Suprapubic skin (tissue), 4 donors: ENCODE results near the gene OR2AT4. TPM values are rescaled to one million over a fixed set of nuclear protein-coding genes. Genes with fewer than 3 reads are reported as not detected.
"Not testable (repeated sequence)": the region's sequence is repeated elsewhere in the genome, so short reads cannot be mapped to it uniquely, and the experiment has no call there.

Experiments used
- DNase-seq, 2 donors: peaks; one replicate each; pipeline ENCODE4 v3.0.0-alpha.2; 2019; ENCODE audit warnings: low spot score in 2 of 2
- H3K27ac ChIP-seq: fragments of 200-600 bp; sonication (generic); one replicate; pipeline ENCODE4 v1.5.1; 2019
- H3K27me3 ChIP-seq: fragments of 200-600 bp; sonication (generic); one replicate; pipeline ENCODE4 v1.5.1; 2019
- H3K36me3 ChIP-seq: fragments of 200-600 bp; sonication (generic); one replicate; pipeline ENCODE4 v1.5.1; 2019
- H3K4me1 ChIP-seq: fragments of 200-600 bp; sonication (generic); one replicate; pipeline ENCODE4 v1.5.1; 2019
- H3K4me3 ChIP-seq: fragments of 200-600 bp; sonication (generic); one replicate; pipeline ENCODE4 v1.5.1; 2019; ENCODE audit warnings: mild to moderate bottlenecking
- H3K9me3 ChIP-seq: fragments of 200-600 bp; sonication (generic); one replicate; pipeline ENCODE4 v1.5.1; 2019
- EP300 ChIP-seq: sonication (generic); formaldehyde crosslinking; IDR thresholded peaks from one replicate; pipeline ENCODE4 v1.6.1; 2017; ENCODE audit warnings: antibody characterized with exemption
- POLR2A ChIP-seq, 2 donors: fragments of 450-650 bp; IDR thresholded peaks; one replicate each; pipeline ENCODE4 v1.6.1; 2017; ENCODE audit warnings: antibody characterized with exemption in 2 of 2, mild to moderate bottlenecking in 2 of 2, moderate library complexity in 2 of 2
- POLR2AphosphoS5 ChIP-seq, 3 donors: sonication (generic); formaldehyde crosslinking; IDR thresholded peaks; one replicate each; pipeline ENCODE4 v1.6.1; 2017; ENCODE audit warnings: antibody characterized with exemption in 3 of 3
- WGBS: methylation state at CpG from one replicate; pipeline ENCODE4 v1.1.5; 2018; 5-methylcytosine and 5-hydroxymethylcytosine counted together
- total RNA-seq, 4 donors: library from RNA; depleted of rRNA; stranded (reverse); fragments of >200 nt; gene quantifications; one replicate each; pipeline ENCODE4 v1.1.0, GENCODE V29; 2016
- TF ChIP-seq, protein P1 (sequence below), 2 donors: fragments of 200-600 bp in 1 of 2; fragments of 450-650 bp in 1 of 2; sonication (generic) in 1 of 2; IDR thresholded peaks; one replicate each; pipeline ENCODE4 v1.5.1; 2016 to 2019; ENCODE audit warnings: antibody characterized with exemption in 2 of 2, mild to moderate bottlenecking in 1 of 2, moderate library complexity in 1 of 2

The OR2AT4 gene
- total RNA-seq, 4 donors from 2014 or later = not detected

DNA sequence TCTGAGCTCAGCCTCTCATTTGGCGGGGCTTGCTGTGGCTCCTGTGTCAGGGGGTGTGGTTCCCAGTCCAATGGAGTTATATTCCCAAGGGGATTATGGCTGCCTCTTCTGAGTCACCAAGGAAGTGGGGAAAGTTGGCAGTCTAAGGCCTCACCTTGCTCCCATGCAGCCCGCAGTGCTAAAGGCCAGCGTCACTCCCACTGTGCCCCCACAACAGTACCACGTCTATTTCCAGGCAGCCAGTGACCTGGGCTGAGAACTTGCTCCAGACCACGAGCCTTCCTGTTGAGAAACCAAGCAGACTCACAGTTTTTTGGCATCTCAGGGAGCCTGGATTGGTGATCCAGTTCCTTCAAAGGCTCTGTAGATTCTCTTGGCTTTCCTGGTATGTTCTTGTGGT lies 45.6 kb downstream of the OR2AT4 start:
- Histone ChIP-seq H3K4me1 (no peaks in the 10 kb centered on the region), H3K36me3 (no peaks in the 10 kb centered on the region), H3K27ac (no peak overlapping the region), H3K27me3 (no peaks in the 10 kb centered on the region), H3K9me3 (peaks cover 4% of the 10 kb centered on the region), H3K4me3 (no peak overlapping the region)
- no peak for DNase-seq
- 89% methylated on average over 5 of the region's 5 CpGs for WGBS
- TF ChIP-seq EP300 (no peak), POLR2AphosphoS5 (IDR thresholded peaks at IDR 0.05) (no peak), POLR2A (IDR thresholded peaks at IDR 0.05) (no peak)
- TF ChIP-seq, protein P1, sequence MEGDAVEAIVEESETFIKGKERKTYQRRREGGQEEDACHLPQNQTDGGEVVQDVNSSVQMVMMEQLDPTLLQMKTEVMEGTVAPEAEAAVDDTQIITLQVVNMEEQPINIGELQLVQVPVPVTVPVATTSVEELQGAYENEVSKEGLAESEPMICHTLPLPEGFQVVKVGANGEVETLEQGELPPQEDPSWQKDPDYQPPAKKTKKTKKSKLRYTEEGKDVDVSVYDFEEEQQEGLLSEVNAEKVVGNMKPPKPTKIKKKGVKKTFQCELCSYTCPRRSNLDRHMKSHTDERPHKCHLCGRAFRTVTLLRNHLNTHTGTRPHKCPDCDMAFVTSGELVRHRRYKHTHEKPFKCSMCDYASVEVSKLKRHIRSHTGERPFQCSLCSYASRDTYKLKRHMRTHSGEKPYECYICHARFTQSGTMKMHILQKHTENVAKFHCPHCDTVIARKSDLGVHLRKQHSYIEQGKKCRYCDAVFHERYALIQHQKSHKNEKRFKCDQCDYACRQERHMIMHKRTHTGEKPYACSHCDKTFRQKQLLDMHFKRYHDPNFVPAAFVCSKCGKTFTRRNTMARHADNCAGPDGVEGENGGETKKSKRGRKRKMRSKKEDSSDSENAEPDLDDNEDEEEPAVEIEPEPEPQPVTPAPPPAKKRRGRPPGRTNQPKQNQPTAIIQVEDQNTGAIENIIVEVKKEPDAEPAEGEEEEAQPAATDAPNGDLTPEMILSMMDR (IDR thresholded peaks at IDR 0.05) = no peak

DNA sequence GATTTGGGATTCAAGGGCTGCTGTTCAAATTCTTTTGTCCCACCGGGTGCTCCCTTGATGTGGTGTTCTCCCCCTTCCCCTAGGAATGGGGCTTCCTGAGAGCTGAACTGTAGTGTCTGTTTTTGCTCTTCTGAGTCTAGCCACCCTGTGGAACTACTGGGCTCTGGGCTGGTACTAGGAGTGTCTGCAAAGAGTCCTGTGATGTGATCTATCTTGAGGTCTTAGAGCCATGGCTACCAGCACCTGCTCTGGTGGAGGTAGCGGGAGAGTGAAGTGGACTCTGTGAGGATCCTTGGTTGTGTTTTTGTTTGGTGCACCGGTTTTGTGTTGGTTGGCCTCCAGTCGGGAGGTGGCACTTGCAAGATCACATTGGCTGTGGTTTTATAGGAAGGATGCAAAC lies 46.2 kb downstream of the OR2AT4 start:
- Histone ChIP-seq H3K36me3 (no peaks in the 10 kb centered on the region), H3K4me1 (no peaks in the 10 kb centered on the region), H3K27ac (no peak overlapping the region), H3K27me3 (no peaks in the 10 kb centered on the region), H3K4me3 (no peak overlapping the region), H3K9me3 (peaks cover 4% of the 10 kb centered on the region)
- 92% methylated on average over 4 of the region's 4 CpGs for WGBS
- no peak for DNase-seq
- TF ChIP-seq EP300 = no peak
- TF ChIP-seq, protein P1 (IDR thresholded peaks at IDR 0.05) = no peak
- no peak for TF ChIP-seq POLR2A (IDR thresholded peaks at IDR 0.05)
- no peak for TF ChIP-seq POLR2AphosphoS5 (IDR thresholded peaks at IDR 0.05)

DNA sequence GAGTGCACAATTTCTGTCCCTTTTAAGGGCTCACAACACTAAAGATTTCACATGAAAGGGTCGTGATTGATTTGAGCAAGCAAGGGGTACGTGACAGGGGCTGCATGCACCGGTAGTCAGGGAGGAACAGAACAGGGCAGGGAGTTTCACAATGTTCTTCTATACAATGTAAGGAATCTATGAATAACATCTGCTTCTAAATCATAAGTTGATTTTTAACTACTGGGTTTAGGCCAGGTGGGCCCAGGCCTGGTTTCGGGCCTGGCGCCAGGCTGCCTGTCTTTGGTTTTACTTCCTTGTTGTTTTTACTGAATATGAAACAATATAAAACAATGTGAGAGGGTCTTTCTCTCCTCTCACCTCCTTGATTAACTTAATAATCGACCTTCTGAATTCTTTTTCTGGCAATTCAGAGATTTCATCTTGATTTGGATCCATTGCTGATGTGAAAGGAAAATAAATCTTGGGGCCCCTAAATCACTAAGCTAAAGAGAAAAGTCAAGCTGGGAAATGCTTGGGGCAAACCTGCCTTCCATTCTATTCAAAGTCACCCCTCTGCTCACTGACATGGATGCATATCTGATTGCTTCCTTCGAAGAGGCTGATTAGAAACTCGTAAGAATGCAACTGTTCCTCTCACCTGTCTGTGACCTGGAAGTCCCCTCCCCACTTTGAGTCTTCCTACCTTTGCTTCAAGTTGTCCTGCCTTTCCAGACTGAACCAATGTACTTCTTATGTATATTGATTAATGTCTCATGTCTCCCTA lies 47.0 kb downstream of the OR2AT4 start:
- H3K36me3 ChIP-seq, H3K27me3 ChIP-seq, H3K4me3 ChIP-seq, H3K9me3 ChIP-seq, H3K4me1 ChIP-seq, DNase-seq, H3K27ac ChIP-seq: not testable (repeated sequence)
- WGBS = 75% methylated on average over 8 of the region's 8 CpGs

DNA sequence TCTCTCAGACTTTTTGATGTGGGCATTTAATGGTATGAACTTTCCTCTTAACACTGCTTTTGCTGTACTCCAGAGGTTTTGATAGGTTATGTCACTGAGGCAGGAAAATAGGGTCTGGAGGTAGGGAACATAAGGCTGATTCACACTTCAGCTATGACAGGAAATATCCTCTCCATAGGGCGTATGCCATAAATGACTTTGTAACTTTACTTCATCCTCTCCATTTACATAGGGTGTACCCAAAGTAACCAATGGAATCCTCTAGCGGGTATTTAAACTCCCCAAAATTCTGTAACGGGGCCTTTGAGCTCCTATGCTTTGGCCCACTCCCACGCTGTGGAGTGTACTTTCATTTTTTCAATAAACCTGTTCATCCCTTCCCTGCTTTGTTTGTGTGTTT lies 49.5 kb downstream of the OR2AT4 start:
- Histone ChIP-seq H3K4me1 (no peaks in the 10 kb centered on the region), H3K9me3 (no peaks in the 10 kb centered on the region), H3K4me3 (no peak overlapping the region), H3K27ac (no peak overlapping the region), H3K27me3 (no peaks in the 10 kb centered on the region), H3K36me3 (no peaks in the 10 kb centered on the region)
- TF ChIP-seq POLR2AphosphoS5 (IDR thresholded peaks at IDR 0.05) (no peak), POLR2A (IDR thresholded peaks at IDR 0.05) (no peak), EP300 (no peak)
- TF ChIP-seq, protein P1 (IDR thresholded peaks at IDR 0.05) = no peak
- DNase-seq = no peak
- 85% methylated on average over 4 of the region's 4 CpGs for WGBS

DNA sequence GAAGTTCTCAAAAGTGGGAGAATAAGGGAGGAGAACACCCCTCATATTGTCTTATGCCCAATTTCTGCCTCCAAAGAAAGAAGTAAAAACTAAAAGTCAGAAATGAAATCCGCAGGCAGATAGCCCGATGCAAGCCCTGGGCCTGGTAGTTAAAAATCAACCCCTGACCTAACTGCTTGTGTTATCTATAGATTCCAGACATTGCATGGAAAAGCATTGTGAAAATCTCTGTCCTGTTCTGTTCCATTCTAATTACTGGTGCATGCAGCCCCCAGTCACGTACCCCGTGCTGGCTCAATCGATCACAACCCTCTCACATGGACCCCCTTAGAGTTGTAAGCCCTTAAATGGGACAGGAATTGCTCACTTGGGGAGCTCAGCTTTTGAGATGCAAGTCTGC lies 50.0 kb downstream of the OR2AT4 start:
- not testable (repeated sequence) for H3K9me3 ChIP-seq, H3K36me3 ChIP-seq, H3K27me3 ChIP-seq, H3K4me3 ChIP-seq, DNase-seq, H3K4me1 ChIP-seq, H3K27ac ChIP-seq
- 88% methylated on average over 5 of the region's 5 CpGs for WGBS

DNA sequence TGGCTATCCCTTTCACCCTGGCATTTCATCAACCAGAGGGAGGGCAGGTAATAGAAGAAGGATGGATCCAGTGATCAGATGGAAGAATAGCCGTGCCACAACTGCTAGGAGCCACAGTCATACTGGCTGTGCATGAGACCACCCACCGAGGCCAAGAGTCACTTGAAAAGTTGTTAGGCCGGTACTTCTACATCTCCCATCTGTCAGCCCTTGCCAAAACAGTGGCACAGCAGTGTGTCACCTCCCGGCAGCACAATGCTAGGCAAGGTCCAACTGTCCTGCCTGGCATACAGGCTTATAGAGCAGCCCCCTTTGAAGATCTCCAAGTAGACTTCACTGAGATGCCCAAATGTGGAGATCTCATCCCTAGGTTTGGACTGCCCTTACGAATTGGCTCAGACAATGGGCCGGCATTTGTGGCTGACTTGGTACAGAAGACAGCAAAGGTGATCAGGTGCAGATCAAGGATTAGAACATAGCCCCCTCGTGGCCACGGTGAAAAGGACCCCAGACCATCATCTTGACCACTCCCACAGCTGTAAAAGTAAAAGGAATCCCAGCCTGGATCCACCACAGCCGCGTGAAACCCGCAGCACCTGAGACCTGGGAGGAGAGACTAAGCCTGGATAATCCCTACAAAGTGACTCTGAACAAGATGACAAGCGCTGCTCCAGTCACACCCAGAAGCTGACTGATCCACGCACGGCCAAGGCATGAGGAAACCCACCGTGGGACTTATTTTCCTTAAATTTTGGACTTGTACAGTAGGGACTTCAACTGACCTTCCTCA lies 52.1 kb downstream of the OR2AT4 start:
- H3K4me3 ChIP-seq, H3K27ac ChIP-seq, H3K36me3 ChIP-seq, DNase-seq, H3K9me3 ChIP-seq, H3K4me1 ChIP-seq, H3K27me3 ChIP-seq: not testable (repeated sequence)
- WGBS = 83% methylated on average over 12 of the region's 15 CpGs

DNA sequence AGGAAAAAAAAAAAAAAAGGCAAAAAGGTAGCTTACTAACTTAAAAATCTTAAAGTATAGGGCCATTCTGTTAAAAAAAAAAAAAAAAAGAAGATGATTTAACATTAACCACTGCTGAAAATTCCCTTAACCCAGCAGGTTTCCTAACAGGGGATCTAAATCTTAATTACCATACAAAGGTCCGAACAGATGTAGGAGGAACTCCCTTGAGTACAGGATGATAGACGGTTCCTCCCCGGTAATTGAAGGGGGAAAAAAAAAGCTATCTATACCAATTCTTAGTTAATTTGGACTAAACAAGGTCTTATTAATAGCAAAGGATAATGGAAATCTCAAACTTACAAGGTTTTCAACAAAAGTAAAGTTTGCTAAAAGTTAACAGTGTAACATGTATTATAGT lies 54.9 kb downstream of the OR2AT4 start:
- not testable (repeated sequence) for H3K4me3 ChIP-seq, H3K36me3 ChIP-seq, H3K9me3 ChIP-seq, H3K27ac ChIP-seq, H3K4me1 ChIP-seq, H3K27me3 ChIP-seq, DNase-seq
- WGBS = 55% methylated on average over 3 of the region's 3 CpGs
